OCI-LY7 (cell line): ENCODE results near the gene ADRA1B.

Source experiments
- CTCF ChIP-seq: fragments of 200-600 bp; sonication (generic); conservative IDR thresholded peaks from 2 replicates; pipeline ENCODE4 v1.5.1; 2014; ENCODE audit warnings: mild to moderate bottlenecking, antibody characterized with exemption, low read length, moderate library complexity, mixed read lengths
- EZH2phosphoT487 ChIP-seq: fragments of 200-600 bp; sonication (generic); IDR thresholded peaks from 2 replicates; pipeline ENCODE4 v1.6.1; 2018; ENCODE audit warnings: low read depth, borderline replicate concordance, mild to moderate bottlenecking, mixed run types, antibody characterized with exemption, low read length, moderate library complexity, mixed read lengths

GRCh38 chr5:159904874-159905273 lies 11.4 kb upstream of the ADRA1B start:
- no peak for TF ChIP-seq CTCF
- no peak for TF ChIP-seq EZH2phosphoT487
